Measurements from ENCODE around the gene FILIP1L.

The FILIP1L gene

DNA sequence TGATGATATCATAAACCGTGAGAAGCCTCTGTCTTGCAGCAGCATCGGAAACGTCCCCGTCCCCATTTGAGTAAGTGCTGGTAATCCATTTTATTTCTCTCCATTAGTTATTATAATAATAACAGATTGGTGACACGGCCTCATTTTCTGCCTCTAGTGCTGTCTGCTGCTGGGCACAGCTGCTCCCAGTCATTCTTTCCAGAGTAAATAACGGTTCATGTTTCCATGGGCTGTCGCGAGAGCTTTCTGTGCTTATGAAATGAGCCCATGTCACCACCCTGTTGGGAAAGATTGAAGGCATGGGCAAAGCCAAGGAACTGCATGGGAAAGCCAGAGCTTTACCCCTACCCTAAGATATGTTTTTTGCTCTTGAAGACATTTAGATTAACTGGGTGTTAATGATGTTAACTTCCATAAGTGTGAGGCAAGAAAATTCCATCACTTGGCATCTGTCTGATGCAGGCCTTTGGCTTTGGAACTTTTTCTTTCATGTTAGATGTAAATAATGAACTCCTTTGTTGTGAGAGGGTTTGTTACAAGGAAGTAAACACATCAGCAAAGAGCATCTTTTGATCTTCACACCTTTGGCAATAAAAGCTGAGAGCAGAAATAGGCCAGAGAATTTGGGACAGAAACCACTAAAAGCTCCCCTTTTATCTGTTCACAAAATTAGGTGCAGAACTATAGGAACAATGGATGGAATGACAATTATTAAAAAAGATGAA, 141.8 kb downstream of the FILIP1L start:
- DNase-seq (ENCODE audit: low spot score), result no peak

DNA sequence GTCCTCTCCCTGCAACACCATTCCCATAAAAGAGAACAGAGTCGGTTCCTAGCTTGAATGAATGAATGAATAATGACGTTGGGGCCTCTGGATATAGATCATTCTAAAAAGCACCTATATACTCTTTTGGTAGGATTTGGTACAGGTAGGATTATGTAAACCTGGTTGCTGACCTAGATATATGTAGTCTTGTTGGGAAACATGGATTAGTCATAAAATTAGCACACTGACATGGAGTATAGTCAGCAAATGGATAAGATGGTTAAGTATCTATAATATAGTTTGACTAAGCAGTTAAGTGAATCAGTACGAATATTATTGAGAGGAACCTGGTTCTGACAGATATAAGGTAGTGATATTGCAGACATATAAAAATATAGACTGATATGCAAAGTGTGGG, 142.5 kb downstream of the FILIP1L start:
- DNase-seq (ENCODE audit: low spot score), result no peak

GRCh38 chr3:99970198-99970597, 144.1 kb downstream of the FILIP1L start:
- DNase-seq (ENCODE audit: low spot score), result no peak

DNA sequence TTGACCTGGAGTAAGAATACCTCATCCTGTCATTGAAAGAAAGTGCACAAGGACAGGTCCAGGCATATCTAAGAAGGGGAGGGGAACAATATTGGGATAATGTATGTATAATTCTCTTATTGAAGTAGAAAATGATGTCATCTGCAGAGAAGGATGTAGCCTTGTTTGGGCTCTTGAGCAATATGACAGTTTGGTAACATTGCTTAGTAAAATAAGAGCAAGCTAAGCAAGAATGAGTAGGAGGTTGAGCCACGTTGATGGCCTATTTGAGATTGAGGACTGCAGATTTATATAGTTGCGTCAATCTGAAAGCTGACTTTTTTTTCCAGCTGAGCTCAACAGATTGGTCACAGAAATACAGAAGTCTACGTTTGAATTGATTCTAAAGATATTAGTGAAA, 145.2 kb downstream of the FILIP1L start:
- DNase-seq (ENCODE audit: low spot score), result no peak

- DNase-seq (ENCODE audit: low spot score), result no peak
Observed at GRCh38 chr3:99967796-99968195, 146.5 kb downstream of the FILIP1L start.

- no peak for DNase-seq (ENCODE audit: low spot score)
Observed at GRCh38 chr3:99966662-99967416, 147.5 kb downstream of the FILIP1L start.

GRCh38 chr3:99965681-99966408, 148.5 kb downstream of the FILIP1L start:
- no peak for DNase-seq (ENCODE audit: low spot score)

GRCh38 chr3:99965077-99965476, 149.2 kb downstream of the FILIP1L start:
- no peak for DNase-seq (ENCODE audit: low spot score)

DNA sequence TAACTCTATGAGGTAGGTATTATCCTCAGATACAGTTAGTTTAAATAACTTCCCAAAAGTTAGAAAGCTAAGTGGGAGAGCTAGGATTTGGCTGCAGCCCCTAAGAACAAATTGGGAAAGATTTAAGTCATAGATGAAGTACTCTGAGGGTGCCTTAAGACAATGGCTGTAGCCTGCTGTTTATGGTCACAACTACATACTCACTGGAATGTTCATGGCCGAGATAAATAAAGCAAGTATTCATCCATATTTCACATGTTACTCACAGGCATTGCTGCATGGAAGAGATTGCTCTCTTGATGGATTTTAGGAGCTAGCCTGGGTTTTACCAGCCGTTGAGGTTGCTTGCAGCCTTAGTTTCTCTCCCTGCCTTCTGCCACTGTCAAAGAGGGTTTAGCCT, 151.6 kb downstream of the FILIP1L start:
- no peak for DNase-seq (ENCODE audit: low spot score)

- no peak for DNase-seq (ENCODE audit: low spot score)
Observed at GRCh38 chr3:99961756-99962515, 152.4 kb downstream of the FILIP1L start.

DNA sequence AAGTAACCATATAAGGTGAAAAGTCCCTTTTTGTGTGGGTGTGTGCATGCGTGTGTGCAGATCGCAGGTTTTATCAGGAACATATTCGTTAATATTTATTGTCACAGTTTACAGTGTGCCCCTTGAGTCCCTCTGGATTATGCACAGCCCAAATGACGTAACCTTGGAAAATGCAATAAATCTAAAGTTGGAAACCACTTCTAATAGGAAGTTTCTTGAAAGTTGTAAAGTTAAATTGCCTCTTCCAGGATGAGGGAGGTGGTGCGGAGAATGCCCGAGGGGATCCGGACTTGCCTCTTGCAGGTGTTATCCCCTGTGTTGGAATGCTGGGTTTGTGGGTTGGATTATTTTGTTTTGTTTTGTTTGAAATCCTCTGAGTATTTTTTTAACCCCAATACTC, 153.4 kb downstream of the FILIP1L start:
- no peak for DNase-seq (ENCODE audit: low spot score)

DNA sequence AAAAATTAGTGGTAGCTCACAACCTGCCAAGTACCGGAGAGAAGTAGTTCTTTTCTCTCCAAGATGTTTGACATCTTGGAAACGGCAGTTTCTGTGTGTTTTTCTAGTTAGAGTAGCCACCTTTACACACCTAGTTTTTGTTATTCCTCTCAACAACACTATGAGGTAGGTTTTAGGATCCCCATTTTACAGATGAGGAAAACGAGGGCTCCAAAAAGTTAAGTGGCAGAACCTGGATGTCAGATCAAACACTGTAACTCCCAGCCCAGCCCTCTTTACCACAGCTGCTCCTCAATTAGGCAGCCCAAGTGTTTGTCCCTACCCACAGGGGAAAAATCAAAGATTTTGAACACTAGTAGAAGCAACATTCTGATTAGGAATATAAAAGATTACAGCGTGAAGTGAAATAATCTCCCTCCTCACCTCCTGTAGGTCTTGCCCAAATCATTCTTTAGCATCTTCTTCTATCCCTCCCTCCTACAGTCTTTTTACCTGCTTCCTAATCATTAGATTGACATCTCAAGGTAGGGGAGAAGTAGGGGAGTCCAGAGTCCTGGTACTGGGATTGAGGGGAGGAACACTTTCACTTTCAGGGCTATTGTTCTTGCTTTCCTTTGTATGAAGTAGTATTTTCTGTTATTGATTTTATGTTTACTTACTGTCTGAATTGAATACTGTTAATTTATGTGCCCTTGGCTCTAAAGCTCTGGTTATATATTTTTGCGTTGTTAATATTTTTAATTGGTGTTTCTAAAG, 154.0 kb downstream of the FILIP1L start:
- no peak for DNase-seq (ENCODE audit: low spot score)

DNA sequence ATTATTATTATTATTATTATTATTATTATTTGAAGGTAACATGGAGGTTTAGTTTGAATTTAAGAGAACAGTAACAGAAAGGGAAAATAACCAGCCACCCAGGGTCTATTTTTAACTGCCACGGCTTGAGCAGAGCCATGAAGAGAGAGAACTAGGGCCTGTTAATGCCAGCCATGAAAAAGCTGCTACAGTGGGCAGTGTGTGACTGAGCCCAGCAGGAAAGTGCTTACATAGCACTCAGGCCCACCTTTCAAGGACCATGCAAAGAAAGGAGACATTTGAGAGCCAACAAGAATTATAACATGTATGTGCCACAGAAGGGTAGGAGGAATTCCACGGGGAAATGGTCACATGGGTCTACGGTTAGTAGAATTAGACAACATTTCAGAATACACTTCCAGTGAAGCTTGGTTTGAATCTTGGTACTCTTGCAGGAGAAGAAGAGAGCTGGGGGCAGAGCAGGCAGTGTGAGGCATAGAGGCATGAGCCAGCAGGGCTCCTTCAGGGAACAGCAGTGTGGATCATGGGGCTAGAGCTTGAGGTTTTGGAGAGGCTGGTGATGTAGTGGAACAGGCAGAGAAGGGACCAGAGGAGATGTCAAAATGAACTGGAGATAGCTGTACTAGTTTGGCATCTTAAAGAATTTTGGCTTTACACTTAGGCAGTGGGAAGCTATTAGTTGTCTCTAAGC, 155.9 kb downstream of the FILIP1L start:
- no peak for DNase-seq (ENCODE audit: low spot score)

- no peak for DNase-seq (ENCODE audit: low spot score)
Observed at GRCh38 chr3:99957151-99957796, 157.0 kb downstream of the FILIP1L start.

- DNase-seq (ENCODE audit: low spot score), result no peak
Observed at GRCh38 chr3:99955773-99956562, 158.3 kb downstream of the FILIP1L start.

GRCh38 chr3:99954914-99955644, 159.2 kb downstream of the FILIP1L start:
- no peak for DNase-seq (ENCODE audit: low spot score)

- no peak for DNase-seq (ENCODE audit: low spot score)
Observed at GRCh38 chr3:99953596-99953995, 160.7 kb downstream of the FILIP1L start.

GRCh38 chr3:99952306-99952705, 162.0 kb downstream of the FILIP1L start:
- DNase-seq (ENCODE audit: low spot score), result no peak

DNA sequence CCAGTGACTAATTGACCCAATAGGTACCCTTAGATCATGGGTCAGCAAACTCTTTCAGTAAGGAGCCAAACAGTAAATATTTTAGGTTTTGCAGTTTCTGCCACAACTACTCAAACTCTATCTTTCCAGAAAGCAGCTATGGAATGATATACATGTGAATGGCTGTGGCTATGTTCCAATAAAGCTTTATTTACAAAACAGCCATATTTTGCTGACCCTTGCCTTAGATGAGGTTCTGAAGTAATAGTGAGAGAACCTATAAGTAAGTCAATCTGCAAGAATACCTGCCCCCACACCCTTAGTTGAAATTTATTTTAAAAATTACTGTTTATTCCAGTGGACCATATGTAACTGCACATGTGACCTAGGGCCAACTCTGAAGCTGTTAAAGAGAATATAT, 162.6 kb downstream of the FILIP1L start:
- DNase-seq (ENCODE audit: low spot score), result no peak
